Eye (tissue), 1 donor: Measurements from ENCODE around the gene KCNQ4.

Experiments used
- DNase-seq: peaks from one replicate; pipeline ENCODE4 v3.0.0-alpha.2; 2015

Gene KCNQ4

DNA sequence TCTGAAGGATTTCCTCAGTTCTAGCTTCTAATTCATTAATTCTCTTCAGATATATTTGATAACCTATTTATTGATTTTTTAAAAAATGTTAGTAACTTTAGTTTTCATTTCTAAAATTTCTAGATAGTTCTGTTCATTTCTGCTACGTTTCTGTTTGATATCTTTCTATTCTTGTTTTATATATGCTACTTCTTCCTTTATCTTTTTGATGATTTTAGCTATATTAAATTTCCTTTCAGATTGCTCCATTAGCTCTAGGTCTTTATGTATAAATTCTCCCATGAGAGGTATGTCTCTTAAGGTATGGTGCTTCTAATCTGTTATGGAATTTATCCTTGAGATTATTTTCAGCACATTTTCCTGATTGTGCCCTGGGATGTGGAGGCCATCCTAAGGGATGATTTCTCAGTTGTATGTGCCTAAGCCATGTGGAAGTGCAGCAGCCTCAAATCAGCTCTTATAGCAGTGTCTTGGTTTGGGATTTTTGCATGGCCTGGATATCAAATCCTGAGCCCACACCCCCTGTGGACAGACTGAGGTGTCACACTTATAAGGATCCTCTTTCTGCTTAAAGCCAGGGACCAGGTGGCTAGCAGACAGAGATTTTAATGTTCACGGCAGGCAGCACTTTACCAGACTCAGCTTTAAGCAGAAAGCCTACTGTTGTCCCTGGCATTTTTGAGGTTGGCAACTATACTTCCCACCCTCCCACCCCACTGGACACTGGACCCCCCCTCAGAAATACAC is 6.2 kb upstream of the KCNQ4 start:
- DNase-seq = no peak

GRCh38 chr1:40780678-40781607 is 2.6 kb upstream of the KCNQ4 start:
- no peak for DNase-seq

DNA sequence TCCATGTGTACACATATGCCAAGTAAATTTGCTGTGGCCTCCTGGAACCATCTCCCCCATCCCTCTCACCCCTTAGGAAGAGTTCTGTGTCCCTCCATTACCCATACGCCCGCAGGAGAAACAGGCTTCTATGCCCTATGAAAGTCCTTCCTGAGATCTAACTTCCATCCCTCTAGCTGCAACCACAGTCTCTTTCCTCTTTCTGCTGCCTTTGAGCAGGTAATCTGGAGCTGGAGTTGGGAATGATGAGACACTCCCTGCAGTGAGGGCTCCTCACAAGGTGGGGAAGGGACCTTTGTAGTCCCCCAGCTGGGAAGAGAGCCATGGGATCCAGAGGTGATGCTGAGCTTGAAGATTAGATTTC is 2.0 kb upstream of the KCNQ4 start:
- DNase-seq = no peak

DNA sequence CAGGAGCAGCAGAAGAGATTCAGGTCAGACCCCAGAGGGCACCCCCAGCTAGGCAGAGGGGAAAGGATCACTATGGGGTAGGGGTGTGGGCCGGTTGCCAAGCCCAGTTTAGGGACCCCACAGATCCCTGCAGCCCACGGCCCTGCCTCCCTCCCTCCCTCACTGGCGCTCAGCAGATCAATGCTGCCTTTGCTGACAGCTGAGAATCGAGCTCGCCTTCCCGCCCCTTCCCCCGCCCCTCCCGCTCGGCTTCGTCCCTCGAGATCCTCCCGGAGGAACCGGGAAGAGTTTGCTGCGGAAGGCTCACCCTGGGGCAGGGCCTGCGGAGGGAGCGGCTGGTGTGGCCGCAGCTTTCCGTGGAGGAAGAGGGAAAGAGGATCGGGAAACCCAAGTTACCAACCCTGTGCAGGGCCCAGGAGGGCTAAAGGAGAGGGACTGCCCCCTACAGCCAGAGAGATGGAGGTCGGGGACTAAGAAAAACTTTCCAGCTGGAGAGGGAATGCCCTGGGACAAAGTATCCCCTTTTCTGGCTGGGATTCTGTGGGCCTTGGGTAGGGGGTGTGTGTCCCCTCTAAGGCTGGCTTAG is 1.1 kb upstream of the KCNQ4 start:
- DNase-seq = peak; percentile 71

GRCh38 chr1:40784141-40784770 is 669 bp downstream of the KCNQ4 start:
- peak; percentile 57 for DNase-seq

DNA sequence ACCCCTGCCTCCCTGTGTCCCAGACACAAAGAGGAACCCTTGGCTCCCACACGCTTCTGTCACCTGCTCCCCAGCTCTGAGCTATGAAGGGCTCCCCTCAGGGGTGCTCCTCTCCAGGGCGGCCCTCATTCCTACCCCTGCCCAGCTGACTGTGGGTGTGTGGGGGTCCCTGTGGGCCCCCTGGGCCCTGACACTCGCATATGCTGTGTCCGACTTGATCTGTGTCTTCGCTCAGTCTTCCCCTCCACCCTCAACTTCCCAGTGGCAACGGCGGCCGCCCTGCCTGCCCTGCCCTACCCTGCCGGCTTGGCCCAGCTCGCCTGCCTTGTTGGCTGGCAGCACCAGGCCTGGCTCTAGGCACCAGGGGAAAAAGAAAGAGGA is 1.2 kb downstream of the KCNQ4 start:
- DNase-seq = no peak

DNA sequence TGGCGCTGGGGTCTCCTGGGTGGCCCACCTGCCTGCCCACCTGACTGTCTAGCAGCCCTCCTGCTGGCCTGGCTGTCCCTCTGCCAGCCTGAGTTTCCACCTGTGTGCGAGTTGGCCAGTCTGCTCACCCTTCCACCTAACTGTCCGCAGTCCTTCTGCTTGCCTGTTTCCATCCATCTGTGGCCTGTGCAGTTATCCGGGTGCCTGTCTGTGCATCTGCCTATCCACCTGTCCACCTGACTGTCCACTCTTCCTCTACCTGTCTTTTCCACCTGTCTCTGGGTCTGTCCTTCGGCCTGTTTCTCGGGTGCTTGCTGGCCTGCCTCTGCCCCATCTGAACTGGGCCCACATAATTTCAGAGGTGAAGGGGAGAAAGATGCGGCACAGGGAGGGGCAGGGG is 1.9 kb downstream of the KCNQ4 start:
- no peak for DNase-seq

DNA sequence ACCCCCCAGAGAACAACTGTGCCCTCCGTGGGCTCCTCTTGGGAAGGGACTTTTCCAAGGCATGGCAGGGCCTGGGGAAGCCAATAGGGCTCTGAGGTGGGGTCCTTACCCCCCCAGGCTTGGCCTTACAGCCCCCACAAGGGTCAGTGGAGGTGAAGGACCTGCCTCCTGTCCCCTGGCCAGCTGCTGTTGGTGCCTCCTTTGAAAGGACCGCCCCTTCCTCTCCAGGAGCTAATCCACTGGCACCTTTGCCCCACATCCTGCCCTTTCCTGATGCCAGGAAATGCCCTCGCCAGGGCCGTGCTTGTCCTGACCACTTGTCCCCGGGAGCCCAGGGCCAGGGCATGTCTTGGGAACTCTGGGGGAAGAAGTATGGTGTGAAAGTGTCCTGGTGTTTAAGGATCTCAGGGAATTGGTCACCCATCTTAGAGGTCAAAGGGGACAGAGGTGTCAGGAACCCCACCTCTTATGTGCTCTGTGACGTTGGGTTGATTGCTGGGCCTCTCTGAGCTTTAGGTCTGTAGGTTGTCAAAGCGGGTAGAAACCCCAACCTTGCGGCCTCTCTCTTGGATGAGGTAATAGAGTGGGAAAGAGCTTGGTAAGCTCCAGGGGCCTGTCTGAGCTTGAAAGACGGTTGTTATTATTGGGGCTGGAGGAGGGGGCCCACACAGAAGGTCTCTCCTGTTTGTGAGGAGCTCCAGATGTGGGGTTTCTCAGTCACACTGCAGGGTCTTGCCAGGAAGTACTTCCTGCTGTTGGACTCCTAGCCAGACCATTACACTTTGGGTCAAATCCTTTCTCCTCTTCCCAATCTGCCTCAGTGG is 2.8 kb downstream of the KCNQ4 start:
- DNase-seq = no peak

GRCh38 chr1:40786995-40787705 is 3.6 kb downstream of the KCNQ4 start:
- no peak for DNase-seq

GRCh38 chr1:40787737-40788560 is 4.4 kb downstream of the KCNQ4 start:
- DNase-seq = no peak

DNA sequence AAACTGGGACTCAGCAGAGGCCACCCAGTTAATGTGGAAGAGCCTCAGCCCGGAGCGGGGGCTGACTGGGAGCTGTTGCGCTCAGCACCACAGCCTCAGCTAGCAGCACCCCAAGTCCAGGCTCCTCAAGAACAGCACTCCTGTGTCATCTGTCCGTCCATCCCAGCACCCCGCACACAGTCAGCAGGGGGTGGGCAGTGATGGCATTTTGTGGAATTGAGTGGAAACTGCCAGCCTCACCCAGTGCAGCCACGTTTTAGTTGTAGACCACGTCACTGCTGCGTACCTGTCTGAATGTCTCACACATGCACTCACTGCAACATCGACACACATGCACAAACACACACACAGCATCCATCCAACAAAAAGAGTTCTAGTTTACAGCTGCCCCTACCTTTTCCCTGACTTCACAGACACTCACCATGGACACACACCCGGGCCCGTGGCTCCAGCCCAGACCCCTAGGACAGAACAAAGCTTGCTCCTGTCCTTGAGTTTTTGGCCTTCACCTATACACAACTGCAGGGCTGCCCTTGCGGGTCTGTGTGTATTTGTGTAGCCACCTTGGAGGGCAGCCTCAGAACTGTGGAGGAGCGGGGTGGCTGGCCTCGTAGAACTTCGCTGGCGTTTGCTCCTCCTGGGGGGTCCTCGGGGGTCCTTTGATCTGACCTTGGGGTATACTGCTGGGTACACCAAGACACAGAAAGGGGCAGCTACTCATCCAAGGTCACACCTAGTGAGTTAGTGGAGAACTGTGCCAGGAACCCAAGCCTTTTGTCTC is 5.2 kb downstream of the KCNQ4 start:
- DNase-seq = no peak

DNA sequence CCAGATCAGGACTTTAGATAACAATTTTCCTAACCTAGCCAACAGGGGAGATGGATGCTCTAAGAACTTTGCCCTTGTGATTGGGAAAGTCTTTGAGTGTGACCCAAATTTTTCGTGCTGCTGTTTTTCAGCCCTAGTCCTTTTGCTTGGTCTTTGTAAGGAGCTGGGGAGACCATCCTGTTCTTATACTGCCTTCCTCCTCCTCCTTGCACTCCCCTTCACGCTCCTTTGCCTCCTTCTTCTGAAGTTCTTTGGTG is 5.7 kb downstream of the KCNQ4 start:
- DNase-seq = no peak

- no peak for DNase-seq
Measured at GRCh38 chr1:40789661-40790430, 6.3 kb downstream of the KCNQ4 start.

GRCh38 chr1:40792036-40792435 is 8.4 kb downstream of the KCNQ4 start:
- DNase-seq = no peak

- no peak for DNase-seq
Measured at GRCh38 chr1:40793617-40794016, 10.0 kb downstream of the KCNQ4 start.

- DNase-seq = no peak
Measured at GRCh38 chr1:40794048-40794447, 10.5 kb downstream of the KCNQ4 start.

GRCh38 chr1:40794974-40795715 is 11.6 kb downstream of the KCNQ4 start:
- DNase-seq = no peak

DNA sequence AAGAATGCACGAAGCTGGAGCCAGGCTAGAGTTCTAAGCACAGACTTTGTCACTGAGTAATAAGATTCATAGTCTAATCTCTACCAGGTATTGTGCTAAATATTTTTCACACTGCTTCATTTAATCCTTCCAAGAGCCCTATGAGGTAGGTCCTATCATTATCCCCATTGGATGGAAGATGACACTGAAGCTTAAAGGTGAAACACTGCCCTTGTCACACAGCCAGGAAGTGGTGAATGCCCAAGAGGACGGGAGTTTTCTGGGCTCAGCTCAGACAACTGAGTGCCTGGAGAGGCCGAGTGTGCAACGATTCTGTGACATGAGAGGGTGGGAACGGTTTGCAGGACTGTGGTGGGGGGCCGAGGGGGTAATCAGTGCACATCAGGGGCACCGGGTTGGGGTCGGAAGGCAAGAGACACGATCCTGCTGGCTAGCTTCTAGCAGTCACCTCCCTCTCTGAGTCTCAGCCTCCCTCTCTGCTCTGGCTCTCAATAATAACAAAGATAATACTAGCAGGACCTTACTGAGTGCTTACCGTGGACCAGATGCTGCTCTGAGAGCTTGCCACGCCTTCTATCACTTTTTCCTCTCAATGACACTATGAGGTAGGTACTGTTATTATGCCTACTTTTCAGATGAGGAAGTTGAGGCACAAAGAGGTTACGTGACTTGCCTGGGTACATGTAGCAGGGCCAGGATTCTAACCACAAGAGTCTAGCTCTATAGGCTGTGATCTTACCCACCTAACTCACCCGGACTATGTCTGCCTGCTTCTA is 12.4 kb downstream of the KCNQ4 start:
- no peak for DNase-seq
